HepG2 (cell line): Measurements from ENCODE around the gene NRSN2. TPM values are rescaled to one million over a fixed set of nuclear protein-coding genes. Genes with fewer than 3 reads are reported as not detected.

Experiments
- ASH2L ChIP-seq: fragments of 300-600, 200-600 bp; sonication (generic); IDR thresholded peaks from 2 replicates; pipeline ENCODE4 v1.7.0; 2017; ENCODE audit warnings: low read depth, mild to moderate bottlenecking, moderate library complexity, mixed read lengths, low read length; ENCODE audit not compliant: insufficient read length
- CBX5 ChIP-seq: sonication (generic); formaldehyde crosslinking; IDR thresholded peaks from 2 replicates; pipeline ENCODE4 v1.4.0; 2020; ENCODE audit warnings: missing genetic modification reagents, borderline replicate concordance
- EZH2 ChIP-seq: conservative IDR thresholded peaks from 2 replicates; pipeline ENCODE4 v1.6.1; 2012; ENCODE audit warnings: mild to moderate bottlenecking, low read depth, low read length, moderate library complexity
- FOXA1 ChIP-seq, 2 experiments: fragments of 450-650 bp in 1 of 2; sonication (generic) in 1 of 2; formaldehyde crosslinking in 1 of 2; IDR thresholded peaks; 2 replicates each; pipeline versions ENCODE4 v1.4.0 to v1.6.1; 2016 to 2020; ENCODE audit warnings: missing genetic modification reagents in 1 of 2
- HIC2 ChIP-seq: sonication (generic); formaldehyde crosslinking; IDR thresholded peaks from 2 replicates; pipeline ENCODE4 v1.9.0; 2022; ENCODE audit warnings: low read depth, missing genetic modification reagents
- HNF4G ChIP-seq, 2 experiments: sonication (generic) in 1 of 2; formaldehyde crosslinking in 1 of 2; IDR thresholded peaks; 2 replicates each; pipeline versions ENCODE4 v1.4.0 to v1.6.1; 2011 to 2020; ENCODE audit warnings: borderline replicate concordance in 2 of 2, low read depth in 2 of 2, mild to moderate bottlenecking in 2 of 2, low read length in 1 of 2, missing genetic modification reagents in 1 of 2, moderate library complexity in 1 of 2
- HOXA7 ChIP-seq: sonication (generic); formaldehyde crosslinking; IDR thresholded peaks from 2 replicates; pipeline ENCODE4 v1.8.1; 2022; ENCODE audit warnings: mild to moderate bottlenecking, missing genetic modification reagents, moderate library complexity
- IKZF5 ChIP-seq: IDR thresholded peaks from 2 replicates; pipeline ENCODE4 v1.6.1; 2018; ENCODE audit warnings: missing genetic modification reagents, mild to moderate bottlenecking, missing compliant biosample characterization
- KLF13 ChIP-seq: sonication (generic); formaldehyde crosslinking; IDR thresholded peaks from 2 replicates; pipeline ENCODE4 v1.4.0; 2020; ENCODE audit warnings: mild to moderate bottlenecking, missing genetic modification reagents
- RFXAP ChIP-seq: sonication (generic); formaldehyde crosslinking; IDR thresholded peaks from 2 replicates; pipeline ENCODE4 v1.4.0; 2020; ENCODE audit warnings: missing genetic modification reagents, borderline replicate concordance
- SOX6 ChIP-seq, 2 experiments: fragments of 450-650 bp in 1 of 2; sonication (generic) in 1 of 2; formaldehyde crosslinking in 1 of 2; IDR thresholded peaks; 2 replicates each; pipeline versions ENCODE4 v1.4.0 to v1.6.1; 2017 to 2020; ENCODE audit warnings: antibody characterized with exemption in 1 of 2, mild to moderate bottlenecking in 1 of 2, missing genetic modification reagents in 1 of 2
- TARDBP ChIP-seq: sonication (generic); formaldehyde crosslinking; IDR thresholded peaks from 2 replicates; pipeline ENCODE4 v1.8.0; 2022; ENCODE audit warnings: mild to moderate bottlenecking, missing genetic modification reagents
- ZNF20 ChIP-seq: sonication (generic); formaldehyde crosslinking; IDR thresholded peaks from 2 replicates; pipeline ENCODE4 v1.4.0; 2020; ENCODE audit warnings: mild to moderate bottlenecking, moderate library complexity, missing genetic modification reagents
- ZNF280D ChIP-seq: sonication (generic); formaldehyde crosslinking; IDR thresholded peaks from 2 replicates; pipeline ENCODE4 v1.5.1; 2020; ENCODE audit warnings: mild to moderate bottlenecking, missing genetic modification reagents
- ZNF768 ChIP-seq: sonication (generic); formaldehyde crosslinking; IDR thresholded peaks from 2 replicates; pipeline ENCODE4 v1.4.0; 2020; ENCODE audit warnings: missing genetic modification reagents
- ZNF883 ChIP-seq: sonication (generic); formaldehyde crosslinking; IDR thresholded peaks from 2 replicates; pipeline ENCODE4 v1.5.1; 2020; ENCODE audit warnings: mild to moderate bottlenecking, missing genetic modification reagents; ENCODE audit errors: not compliant biosample characterization
- polyA plus RNA-seq, 8 experiments: library from polyadenylated mRNA; depleted of rRNA in 3 of 8; stranded (reverse) in 7 of 8; unstranded in 1 of 8; fragments of >200 nt; fragmentation: Illumina TruSeq in 4 of 8; extraction: Trizol in 4 of 8; gene quantifications; 2 replicates each; pipeline versions ENCODE4 v1.2.1 to v1.2.3, GENCODE V29; 2011 to 2016; ENCODE audit warnings: low read depth in 4 of 8, missing spikeins in 1 of 8, mixed read lengths in 1 of 8; ENCODE audit not compliant: insufficient read depth in 1 of 8
- total RNA-seq, 5 experiments: library from RNA; depleted of rRNA; stranded (reverse); fragments of >200 nt; fragmentation: Illumina TruSeq; extraction: Trizol; gene quantifications; 2 replicates each; pipeline ENCODE4 v1.2.3, GENCODE V29; 2016; ENCODE audit warnings: low read depth in 1 of 5
- TF ChIP-seq, protein P1 (sequence below): IDR thresholded peaks from 2 replicates; pipeline ENCODE4 v1.6.1; 2018; ENCODE audit warnings: missing genetic modification reagents
- TF ChIP-seq, protein P2 (sequence below): sonication (generic); formaldehyde crosslinking; IDR thresholded peaks from 2 replicates; pipeline ENCODE4 v1.5.0; 2020; ENCODE audit warnings: mild to moderate bottlenecking, missing genetic modification reagents

Gene NRSN2
- total and polyA plus RNA-seq, 2 of the 13 experiments (the other 11 are each of a cell fraction or from before 2014, with no cell fraction given) = 32.3 to 49.4 TPM

- no peak for TF ChIP-seq IKZF5
- no peak for TF ChIP-seq EZH2
- TF ChIP-seq ASH2L = no peak
- TF ChIP-seq CBX5 (CRISPR knock-in tag) = peak; percentile 75
- TF ChIP-seq HNF4G (IDR thresholded peaks at IDR 0.05; ENCODE audit: borderline replicate concordance, low read depth, low read length) = no peak; the same call in 1 of the 2 replicates
- no peak for TF ChIP-seq HNF4G (CRISPR knock-in tag; IDR thresholded peaks at IDR 0.05; ENCODE audit: borderline replicate concordance, low read depth)
- TF ChIP-seq ZNF20 (CRISPR knock-in tag) = no peak
- TF ChIP-seq HIC2 (CRISPR knock-in tag) = no peak
- no peak for TF ChIP-seq HOXA7
- no peak for TF ChIP-seq TARDBP (CRISPR knock-in tag)
- peak; percentile 66; the same call in 1 of the 2 replicates for TF ChIP-seq RFXAP (CRISPR knock-in tag)
- no peak for TF ChIP-seq SOX6 (IDR thresholded peaks at IDR 0.05)
- TF ChIP-seq SOX6 (CRISPR knock-in tag; IDR thresholded peaks at IDR 0.05) = no peak
- TF ChIP-seq, protein P1, sequence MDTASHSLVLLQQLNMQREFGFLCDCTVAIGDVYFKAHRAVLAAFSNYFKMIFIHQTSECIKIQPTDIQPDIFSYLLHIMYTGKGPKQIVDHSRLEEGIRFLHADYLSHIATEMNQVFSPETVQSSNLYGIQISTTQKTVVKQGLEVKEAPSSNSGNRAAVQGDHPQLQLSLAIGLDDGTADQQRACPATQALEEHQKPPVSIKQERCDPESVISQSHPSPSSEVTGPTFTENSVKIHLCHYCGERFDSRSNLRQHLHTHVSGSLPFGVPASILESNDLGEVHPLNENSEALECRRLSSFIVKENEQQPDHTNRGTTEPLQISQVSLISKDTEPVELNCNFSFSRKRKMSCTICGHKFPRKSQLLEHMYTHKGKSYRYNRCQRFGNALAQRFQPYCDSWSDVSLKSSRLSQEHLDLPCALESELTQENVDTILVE (CRISPR knock-in tag) = no peak
- TF ChIP-seq ZNF768 (CRISPR knock-in tag) = peak; percentile 67
- no peak for TF ChIP-seq FOXA1 (IDR thresholded peaks at IDR 0.05)
- peak; percentile 72 for TF ChIP-seq FOXA1 (CRISPR knock-in tag; IDR thresholded peaks at IDR 0.05)
- TF ChIP-seq, protein P2, sequence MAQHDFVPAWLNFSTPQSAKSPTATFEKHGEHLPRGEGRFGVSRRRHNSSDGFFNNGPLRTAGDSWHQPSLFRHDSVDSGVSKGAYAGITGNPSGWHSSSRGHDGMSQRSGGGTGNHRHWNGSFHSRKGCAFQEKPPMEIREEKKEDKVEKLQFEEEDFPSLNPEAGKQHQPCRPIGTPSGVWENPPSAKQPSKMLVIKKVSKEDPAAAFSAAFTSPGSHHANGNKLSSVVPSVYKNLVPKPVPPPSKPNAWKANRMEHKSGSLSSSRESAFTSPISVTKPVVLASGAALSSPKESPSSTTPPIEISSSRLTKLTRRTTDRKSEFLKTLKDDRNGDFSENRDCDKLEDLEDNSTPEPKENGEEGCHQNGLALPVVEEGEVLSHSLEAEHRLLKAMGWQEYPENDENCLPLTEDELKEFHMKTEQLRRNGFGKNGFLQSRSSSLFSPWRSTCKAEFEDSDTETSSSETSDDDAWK (CRISPR knock-in tag) = no peak
- peak; percentile 72; the same call in 1 of the 2 replicates for TF ChIP-seq ZNF280D (CRISPR knock-in tag)
- TF ChIP-seq KLF13 = no peak
- TF ChIP-seq ZNF883 (CRISPR knock-in tag) = no peak
These were observed 20.2 kb upstream of the NRSN2 start (continued) for GRCh38 chr20:326645-327185.
